ENCODE data around the gene GRK5.

- TF ChIP-seq PKNOX1 (IDR thresholded peaks at IDR 0.05): no peak
- TF ChIP-seq FOXA1 (IDR thresholded peaks at IDR 0.05): no peak
- no peak for TF ChIP-seq TARDBP (IDR thresholded peaks at IDR 0.05)
- no peak for TF ChIP-seq SP1 (IDR thresholded peaks at IDR 0.05)
- no peak for TF ChIP-seq SUZ12 (IDR thresholded peaks at IDR 0.05)
- no peak for TF ChIP-seq L3MBTL2 (conservative IDR thresholded peaks at IDR 0.05)
- TF ChIP-seq FOXM1 (IDR thresholded peaks at IDR 0.05; ENCODE audit: borderline replicate concordance): no peak
- no peak for TF ChIP-seq ELF4 (IDR thresholded peaks at IDR 0.05)
These were observed 117.8 kb downstream of the GRK5 start for GRCh38 chr10:119325131-119325530.

Data from HEK293T (cell line).